ENCODE measurements around the gene KLHL25.

The KLHL25 gene

GRCh38 chr15:85777250-85778106, 17.2 kb downstream of the KLHL25 start:
- DNase-seq = no peak

- no peak for DNase-seq
These were observed 20.8 kb downstream of the KLHL25 start for GRCh38 chr15:85773970-85774369.

DNA sequence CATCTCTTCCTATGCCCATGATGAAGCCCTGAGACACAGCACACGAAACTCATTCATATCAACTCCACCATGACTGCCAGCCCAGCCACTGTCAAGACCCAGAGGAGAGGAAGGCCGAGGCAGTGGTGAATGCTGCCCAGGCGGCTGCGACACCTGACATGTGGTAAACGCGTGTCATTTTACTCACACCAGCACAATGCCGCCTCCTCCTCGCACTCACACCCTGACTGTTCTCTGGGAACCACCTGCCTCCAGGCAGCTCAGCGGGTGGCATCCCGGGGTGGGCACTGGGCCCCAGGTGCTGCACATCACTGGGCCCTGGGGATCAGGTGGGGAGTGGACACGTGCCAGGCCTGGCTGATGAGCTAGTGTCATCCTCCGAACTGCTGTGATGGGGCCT, 21.5 kb downstream of the KLHL25 start:
- no peak for DNase-seq

DNA sequence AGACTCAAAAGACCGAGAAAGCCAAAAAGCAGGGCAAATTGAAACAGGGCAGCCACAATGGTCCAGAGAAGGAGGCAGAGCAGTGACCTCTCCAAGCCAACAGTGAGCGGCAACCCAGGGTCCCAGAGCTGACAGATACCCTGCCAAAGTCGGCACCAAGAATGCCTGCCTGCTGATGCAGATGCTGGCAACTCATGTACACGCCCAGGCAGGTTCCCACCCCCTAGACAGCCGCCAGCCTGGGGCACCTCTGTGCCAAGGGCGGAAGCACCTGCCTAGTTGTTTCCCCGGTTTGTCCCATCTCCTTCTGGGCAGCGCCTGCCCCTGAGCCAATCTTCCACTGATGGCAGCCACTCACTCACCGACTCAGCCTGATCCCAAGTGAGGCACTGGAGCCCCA, 22.1 kb downstream of the KLHL25 start:
- no peak for DNase-seq

DNA sequence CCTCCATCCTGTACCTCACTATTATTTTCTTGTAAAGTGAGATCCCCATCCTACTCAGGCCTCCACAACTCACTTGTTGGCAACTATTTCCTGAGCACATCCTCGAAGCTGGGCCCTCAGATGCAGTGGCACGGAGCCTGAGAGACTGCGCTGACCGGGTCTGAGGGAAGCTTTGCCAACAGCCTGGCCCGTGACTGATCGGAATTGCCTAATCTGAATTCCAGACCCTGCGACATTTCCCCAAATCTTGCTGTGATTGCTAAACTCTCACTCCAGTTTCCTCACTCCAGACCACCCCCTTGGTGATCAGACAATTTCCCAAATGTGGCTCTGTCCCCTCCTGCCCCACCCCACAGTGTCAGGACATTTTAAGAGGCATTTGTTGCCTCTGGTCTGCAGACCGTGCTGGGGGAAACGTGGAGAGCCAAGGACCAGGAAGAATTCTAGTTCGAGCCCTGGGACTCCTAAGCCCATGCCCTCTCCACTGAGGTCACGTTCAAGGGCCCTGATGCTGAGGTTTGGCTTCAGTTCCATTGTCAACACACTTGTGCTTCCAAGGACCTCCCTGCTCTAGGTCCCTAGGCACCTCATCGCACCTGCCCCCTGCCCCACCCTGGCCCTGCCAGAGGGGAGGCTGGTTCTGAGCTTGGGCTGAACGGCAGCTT, 22.8 kb downstream of the KLHL25 start:
- no peak for DNase-seq

DNA sequence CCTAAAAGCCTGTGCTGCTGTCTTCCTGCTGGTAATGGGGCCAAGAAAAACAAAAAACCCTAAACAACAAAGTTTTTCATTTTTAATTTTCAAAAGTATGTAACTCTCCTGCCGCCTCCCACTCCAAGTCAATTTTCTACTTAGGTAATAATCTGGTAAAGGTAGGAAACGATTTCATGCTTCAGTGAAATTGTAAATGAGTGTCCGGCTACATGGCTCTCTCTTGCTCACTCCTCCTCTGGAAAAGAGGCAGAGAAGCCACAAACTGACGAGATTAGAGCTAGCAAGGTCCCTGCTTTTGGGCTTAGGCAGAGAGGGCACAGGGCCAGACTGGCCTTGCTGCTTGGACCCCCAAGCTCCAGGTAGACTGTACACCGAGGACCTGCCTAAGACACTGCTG, 23.5 kb downstream of the KLHL25 start:
- no peak for DNase-seq

- no peak for DNase-seq
These were observed 24.4 kb downstream of the KLHL25 start for GRCh38 chr15:85770096-85771041.

DNA sequence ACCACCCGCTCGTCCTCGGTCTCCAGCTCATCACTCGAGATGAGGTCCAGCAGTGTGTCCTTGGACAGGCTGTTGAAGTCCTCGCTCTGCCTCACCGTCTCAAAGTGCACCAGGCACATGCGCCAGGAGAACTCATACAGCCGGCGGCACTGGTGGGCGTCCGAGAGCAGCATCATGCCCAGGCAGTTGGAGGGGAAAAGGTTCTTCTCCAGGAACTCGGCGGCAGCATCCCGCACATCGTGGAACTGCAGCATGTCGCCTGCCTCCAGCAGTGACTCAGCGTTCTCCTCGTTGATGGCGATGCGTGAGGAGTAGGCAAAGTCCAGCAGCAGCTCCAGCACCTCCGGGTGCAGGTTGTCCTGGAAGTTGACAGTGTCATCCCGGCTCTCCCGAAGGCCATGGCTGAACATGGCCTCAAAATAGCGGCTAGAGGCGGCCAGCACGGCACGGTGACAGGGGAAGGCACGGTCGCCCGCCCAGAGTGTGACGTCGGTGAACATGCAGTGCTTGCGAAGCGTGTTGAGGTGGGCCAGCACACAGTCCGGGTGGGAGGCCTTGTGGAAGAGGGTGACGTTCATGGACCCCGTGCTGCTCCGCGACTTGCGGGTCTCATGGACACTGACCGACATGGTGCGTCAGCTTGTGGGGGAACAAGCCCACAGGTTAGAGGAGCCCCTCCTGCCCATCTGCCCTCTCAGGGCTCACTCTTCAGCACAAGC, 25.4 kb downstream of the KLHL25 start:
- no peak for DNase-seq

DNA sequence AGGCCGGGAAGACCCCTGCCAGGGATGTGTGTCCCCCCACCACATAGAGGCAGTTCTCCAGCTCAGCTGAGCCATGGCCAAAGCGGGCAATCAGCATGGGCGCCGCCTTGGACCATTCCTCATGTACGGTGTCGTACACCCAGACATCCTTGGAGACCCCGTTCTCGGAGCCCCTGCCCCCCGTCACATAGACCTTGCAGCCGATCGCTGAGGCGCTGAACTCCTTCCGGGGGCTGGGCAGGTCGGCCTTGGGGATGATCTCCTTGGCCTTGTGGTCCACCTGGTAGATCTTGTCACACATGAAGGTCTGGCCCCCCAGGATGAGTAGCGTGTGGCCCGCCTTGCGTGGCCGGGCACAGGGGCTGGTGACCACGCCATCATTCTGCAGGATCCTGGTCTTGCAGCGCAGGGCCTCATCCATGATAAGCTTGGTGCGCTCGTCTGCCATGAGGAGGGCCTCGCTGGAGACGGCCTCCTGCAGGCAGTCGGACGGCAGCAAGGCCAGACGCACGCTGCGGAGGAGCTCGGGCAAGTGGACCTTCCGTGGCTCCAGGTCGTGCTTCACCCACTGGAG, 26.0 kb downstream of the KLHL25 start:
- DNase-seq = no peak

DNA sequence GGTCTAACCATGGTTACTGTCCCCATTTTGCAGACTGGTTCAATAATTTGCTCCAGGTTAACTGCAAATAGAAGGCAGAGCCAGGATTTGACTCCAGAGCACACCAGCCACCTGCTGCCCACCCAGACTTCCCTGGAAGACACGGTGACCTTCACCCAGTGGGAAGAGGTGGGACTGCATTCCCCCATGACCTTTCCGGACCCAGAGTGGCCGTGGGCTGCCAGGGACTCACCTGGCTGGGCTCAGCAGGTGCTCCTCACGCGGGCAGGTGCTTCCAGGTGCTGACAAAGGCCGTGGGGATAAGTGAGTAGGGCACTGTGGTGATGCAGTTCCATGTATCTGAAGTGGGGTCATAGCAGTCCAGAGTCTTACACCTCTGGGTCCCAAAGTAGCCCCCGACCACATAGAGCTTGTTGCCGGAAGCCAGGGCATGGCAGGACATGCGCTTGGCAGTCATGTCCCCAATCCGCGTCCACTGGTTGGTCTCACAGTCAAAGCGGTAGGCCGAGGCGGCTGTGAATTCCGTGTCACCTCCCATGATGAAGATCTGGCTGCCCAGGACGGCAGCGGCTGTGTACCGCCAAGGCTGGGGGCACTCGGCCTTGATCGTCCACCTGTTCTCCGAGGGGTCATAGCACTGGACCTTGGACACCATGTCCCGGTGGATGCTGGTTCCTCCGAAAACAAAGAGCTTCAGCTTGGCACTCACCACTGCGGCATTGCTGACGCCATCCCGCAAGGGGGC, 26.8 kb downstream of the KLHL25 start:
- DNase-seq = no peak

GRCh38 chr15:85766001-85766831, 28.5 kb downstream of the KLHL25 start:
- DNase-seq = no peak

GRCh38 chr15:85764649-85765277, 30.0 kb downstream of the KLHL25 start:
- no peak for DNase-seq

DNA sequence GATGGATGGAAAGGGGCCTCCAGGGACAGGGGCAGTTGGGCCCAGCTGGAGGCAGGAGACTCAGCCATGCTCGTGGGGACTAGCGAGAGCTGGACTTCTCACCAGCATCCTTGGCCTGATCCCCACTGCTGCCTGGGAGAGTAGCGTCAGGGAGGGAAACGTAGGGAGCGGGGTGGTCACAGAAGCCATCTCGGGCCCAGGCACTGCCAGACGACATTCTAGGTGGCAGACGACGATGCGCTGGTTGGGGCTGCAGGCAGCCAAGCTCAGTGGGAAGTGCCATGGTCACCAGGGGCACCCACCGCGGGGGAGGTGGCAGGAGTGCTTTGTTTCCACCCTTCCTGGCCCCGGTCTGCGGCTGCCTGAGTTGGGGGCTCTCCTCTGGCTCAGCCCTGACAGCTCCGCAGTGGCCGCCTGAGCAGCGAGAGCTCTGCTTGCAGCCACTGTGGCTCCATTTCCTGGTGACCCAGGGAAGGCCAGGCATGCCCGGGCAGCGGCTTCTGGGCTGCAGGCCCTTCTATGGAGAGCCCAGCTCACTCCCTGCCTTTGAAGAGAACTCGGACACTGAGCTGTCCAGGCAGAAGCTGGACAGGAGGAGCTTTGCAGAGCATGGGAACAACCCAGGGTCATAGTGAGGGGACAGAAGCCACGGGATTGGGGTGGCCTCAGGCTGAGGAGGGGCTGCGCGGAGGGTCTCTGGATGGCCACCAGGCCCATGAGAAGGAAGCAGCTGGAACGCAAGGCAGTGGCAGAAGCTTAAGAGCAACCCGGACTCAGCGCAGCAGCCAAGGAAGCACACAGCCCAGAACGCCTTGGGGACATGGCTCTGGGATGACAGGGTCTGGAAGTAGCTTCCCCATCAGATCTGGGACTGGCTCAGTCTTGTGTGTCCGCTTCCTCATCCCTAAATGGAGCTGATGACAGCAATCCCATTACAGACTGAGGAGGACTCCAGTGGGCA, 30.8 kb downstream of the KLHL25 start:
- DNase-seq = no peak

GRCh38 chr15:85763157-85763556, 31.6 kb downstream of the KLHL25 start:
- DNase-seq = no peak

DNA sequence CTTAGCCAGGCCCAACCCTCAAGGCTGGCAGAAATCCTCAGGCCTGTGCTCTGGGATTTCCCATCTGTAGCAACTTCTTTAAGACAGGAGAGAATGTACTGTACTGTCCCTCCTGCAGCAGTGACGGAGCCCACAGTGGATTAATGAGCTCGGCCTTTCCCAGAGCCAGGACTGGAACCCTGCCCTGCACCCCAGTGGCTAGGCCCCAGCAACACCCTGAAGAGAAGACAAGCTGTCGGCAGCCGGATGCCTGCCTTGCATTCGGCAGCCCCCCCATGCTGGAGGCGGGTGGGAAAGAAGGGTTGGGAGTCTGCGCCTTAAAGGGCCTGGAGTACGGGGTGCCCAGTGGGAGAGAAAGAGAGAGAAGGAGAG, 32.0 kb downstream of the KLHL25 start:
- DNase-seq = no peak

GRCh38 chr15:85762039-85762755, 32.5 kb downstream of the KLHL25 start:
- DNase-seq = no peak

DNA sequence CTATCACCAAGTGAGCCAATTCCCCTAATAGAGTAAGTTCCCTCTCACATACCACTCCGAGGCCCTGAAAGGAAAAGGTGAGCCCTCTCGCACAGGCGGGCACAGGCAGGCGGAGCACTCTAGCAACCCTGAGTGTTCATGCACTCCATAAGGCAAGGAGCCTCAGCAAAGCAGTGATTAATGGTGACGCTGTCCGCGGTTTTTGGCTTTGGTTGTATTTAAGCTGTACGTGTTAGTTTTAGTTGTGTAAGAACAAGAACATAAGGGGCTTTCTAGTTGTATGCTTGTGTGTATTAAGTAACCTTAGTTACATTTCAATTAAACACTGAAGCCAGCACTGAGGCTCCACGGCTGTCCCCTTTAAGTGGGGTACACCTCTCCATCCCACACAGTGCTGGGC, 33.1 kb downstream of the KLHL25 start:
- DNase-seq = no peak

Measured in effector CD8-positive, alpha-beta T cell (primary cell).